ENCODE results near the gene MYLK. TPM values are rescaled to one million over a fixed set of nuclear protein-coding genes. Genes with fewer than 3 reads are reported as not detected.

Gene MYLK
- total and polyA plus RNA-seq, 4 donors, result 17.1 to 158 (median 41.9) TPM

DNA sequence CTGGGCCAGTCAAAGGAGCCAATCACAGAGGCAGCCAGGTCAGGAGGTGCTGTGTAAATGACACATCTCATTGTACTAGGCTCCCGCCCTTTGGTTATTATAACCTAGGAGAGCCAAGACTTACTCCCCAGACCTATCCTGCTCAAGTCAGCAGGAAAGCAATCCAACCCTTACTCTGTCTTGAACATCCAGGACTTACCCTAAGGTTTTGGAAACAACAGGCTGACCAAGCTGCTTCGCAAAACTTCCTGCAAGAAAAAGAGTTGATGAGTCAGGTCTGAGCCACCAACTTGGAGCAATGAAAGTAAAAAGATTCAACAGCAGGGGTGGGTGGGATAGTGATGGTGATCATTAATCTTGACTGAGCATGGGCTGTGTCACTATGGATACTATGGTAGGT lies 144.4 kb downstream of the MYLK start:
- DNase-seq (ENCODE audit: low spot score), result no peak
- no peak overlapping the region for H3K4me3 ChIP-seq (ENCODE audit: low read depth in 1 of 3, low read length in 3 of 3)
- TF ChIP-seq, protein P1, sequence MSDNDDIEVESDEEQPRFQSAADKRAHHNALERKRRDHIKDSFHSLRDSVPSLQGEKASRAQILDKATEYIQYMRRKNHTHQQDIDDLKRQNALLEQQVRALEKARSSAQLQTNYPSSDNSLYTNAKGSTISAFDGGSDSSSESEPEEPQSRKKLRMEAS (IDR thresholded peaks at IDR 0.05), result no peak
- TF ChIP-seq FOXA2 (IDR thresholded peaks at IDR 0.05) (no peak), YY1 (IDR thresholded peaks at IDR 0.05) (no peak), NR2F2 (IDR thresholded peaks at IDR 0.05) (no peak), TAF1 (conservative IDR thresholded peaks at IDR 0.05) (no peak), GABPA (IDR thresholded peaks at IDR 0.05 in 1 of 2, conservative IDR thresholded peaks at IDR 0.05 in 1 of 2) (no peak), RAD21 (IDR thresholded peaks at IDR 0.05) (no peak), HNF4G (IDR thresholded peaks at IDR 0.05) (no peak), HNF4A (conservative IDR thresholded peaks at IDR 0.05) (no peak), FOXA1 (IDR thresholded peaks at IDR 0.05) (no peak), SP1 (IDR thresholded peaks at IDR 0.05) (no peak), EGR1 (IDR thresholded peaks at IDR 0.05; ENCODE audit: low read depth in 2 of 2) (no peak), JUND (IDR thresholded peaks at IDR 0.05) (no peak), RXRA (IDR thresholded peaks at IDR 0.05) (no peak)
- TF ChIP-seq, protein P2, sequence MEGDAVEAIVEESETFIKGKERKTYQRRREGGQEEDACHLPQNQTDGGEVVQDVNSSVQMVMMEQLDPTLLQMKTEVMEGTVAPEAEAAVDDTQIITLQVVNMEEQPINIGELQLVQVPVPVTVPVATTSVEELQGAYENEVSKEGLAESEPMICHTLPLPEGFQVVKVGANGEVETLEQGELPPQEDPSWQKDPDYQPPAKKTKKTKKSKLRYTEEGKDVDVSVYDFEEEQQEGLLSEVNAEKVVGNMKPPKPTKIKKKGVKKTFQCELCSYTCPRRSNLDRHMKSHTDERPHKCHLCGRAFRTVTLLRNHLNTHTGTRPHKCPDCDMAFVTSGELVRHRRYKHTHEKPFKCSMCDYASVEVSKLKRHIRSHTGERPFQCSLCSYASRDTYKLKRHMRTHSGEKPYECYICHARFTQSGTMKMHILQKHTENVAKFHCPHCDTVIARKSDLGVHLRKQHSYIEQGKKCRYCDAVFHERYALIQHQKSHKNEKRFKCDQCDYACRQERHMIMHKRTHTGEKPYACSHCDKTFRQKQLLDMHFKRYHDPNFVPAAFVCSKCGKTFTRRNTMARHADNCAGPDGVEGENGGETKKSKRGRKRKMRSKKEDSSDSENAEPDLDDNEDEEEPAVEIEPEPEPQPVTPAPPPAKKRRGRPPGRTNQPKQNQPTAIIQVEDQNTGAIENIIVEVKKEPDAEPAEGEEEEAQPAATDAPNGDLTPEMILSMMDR (IDR thresholded peaks at IDR 0.05; ENCODE audit: low read depth, low read length, missing input control), result no peak
- TF ChIP-seq, protein P3, sequence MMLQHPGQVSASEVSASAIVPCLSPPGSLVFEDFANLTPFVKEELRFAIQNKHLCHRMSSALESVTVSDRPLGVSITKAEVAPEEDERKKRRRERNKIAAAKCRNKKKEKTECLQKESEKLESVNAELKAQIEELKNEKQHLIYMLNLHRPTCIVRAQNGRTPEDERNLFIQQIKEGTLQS (IDR thresholded peaks at IDR 0.05), result no peak
- TF ChIP-seq, protein P4, sequence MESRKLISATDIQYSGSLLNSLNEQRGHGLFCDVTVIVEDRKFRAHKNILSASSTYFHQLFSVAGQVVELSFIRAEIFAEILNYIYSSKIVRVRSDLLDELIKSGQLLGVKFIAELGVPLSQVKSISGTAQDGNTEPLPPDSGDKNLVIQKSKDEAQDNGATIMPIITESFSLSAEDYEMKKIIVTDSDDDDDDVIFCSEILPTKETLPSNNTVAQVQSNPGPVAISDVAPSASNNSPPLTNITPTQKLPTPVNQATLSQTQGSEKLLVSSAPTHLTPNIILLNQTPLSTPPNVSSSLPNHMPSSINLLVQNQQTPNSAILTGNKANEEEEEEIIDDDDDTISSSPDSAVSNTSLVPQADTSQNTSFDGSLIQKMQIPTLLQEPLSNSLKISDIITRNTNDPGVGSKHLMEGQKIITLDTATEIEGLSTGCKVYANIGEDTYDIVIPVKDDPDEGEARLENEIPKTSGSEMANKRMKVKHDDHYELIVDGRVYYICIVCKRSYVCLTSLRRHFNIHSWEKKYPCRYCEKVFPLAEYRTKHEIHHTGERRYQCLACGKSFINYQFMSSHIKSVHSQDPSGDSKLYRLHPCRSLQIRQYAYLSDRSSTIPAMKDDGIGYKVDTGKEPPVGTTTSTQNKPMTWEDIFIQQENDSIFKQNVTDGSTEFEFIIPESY (IDR thresholded peaks at IDR 0.05), result no peak
- TF ChIP-seq, protein P5, sequence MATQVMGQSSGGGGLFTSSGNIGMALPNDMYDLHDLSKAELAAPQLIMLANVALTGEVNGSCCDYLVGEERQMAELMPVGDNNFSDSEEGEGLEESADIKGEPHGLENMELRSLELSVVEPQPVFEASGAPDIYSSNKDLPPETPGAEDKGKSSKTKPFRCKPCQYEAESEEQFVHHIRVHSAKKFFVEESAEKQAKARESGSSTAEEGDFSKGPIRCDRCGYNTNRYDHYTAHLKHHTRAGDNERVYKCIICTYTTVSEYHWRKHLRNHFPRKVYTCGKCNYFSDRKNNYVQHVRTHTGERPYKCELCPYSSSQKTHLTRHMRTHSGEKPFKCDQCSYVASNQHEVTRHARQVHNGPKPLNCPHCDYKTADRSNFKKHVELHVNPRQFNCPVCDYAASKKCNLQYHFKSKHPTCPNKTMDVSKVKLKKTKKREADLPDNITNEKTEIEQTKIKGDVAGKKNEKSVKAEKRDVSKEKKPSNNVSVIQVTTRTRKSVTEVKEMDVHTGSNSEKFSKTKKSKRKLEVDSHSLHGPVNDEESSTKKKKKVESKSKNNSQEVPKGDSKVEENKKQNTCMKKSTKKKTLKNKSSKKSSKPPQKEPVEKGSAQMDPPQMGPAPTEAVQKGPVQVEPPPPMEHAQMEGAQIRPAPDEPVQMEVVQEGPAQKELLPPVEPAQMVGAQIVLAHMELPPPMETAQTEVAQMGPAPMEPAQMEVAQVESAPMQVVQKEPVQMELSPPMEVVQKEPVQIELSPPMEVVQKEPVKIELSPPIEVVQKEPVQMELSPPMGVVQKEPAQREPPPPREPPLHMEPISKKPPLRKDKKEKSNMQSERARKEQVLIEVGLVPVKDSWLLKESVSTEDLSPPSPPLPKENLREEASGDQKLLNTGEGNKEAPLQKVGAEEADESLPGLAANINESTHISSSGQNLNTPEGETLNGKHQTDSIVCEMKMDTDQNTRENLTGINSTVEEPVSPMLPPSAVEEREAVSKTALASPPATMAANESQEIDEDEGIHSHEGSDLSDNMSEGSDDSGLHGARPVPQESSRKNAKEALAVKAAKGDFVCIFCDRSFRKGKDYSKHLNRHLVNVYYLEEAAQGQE (IDR thresholded peaks at IDR 0.05), result no peak
- H3K27me3 ChIP-seq (ENCODE audit: control insufficient read depth in 4 of 4, insufficient read depth in 4 of 4, low read length in 3 of 4), result no peaks in the 10 kb centered on the region
- peaks cover 2 to 22% (median 16%) of the 10 kb centered on the region in 4 donors for H3K36me3 ChIP-seq (ENCODE audit: control insufficient read depth in 4 of 4, insufficient read depth in 3 of 4, low read depth in 1 of 4, low read length in 3 of 4)
- no peaks in the 10 kb centered on the region for H3K9me3 ChIP-seq (ENCODE audit: control insufficient read depth in 4 of 4, low read length in 3 of 4)
- WGBS, result 92% methylated on average over 2 of the region's 2 CpGs
- no peak overlapping the region for H3K27ac ChIP-seq (ENCODE audit: low read depth in 1 of 2, low read length in 2 of 2)
- no peak overlapping the region for H3K9ac ChIP-seq (ENCODE audit: low read depth in 1 of 2, low read length in 2 of 2)
- peaks cover 0 to 11% (median 7%) of the 10 kb centered on the region in 4 donors for H3K4me1 ChIP-seq (ENCODE audit: control insufficient read depth in 4 of 4, insufficient read depth in 4 of 4, low read length in 3 of 4)

Data from liver (tissue), 9 donors.